NCI-H446 (cell line): ENCODE measurements around the gene KLK8.
A peak's percentile ranks its signal among the peaks of the same experiment; 100 is the strongest.

Experiments used
- DNase-seq, 2 experiments: peaks; one replicate each; lab custom pipeline; 2025; lab: John Stamatoyannopoulos, UW

Gene KLK8, protein sequence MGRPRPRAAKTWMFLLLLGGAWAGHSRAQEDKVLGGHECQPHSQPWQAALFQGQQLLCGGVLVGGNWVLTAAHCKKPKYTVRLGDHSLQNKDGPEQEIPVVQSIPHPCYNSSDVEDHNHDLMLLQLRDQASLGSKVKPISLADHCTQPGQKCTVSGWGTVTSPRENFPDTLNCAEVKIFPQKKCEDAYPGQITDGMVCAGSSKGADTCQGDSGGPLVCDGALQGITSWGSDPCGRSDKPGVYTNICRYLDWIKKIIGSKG

DNA sequence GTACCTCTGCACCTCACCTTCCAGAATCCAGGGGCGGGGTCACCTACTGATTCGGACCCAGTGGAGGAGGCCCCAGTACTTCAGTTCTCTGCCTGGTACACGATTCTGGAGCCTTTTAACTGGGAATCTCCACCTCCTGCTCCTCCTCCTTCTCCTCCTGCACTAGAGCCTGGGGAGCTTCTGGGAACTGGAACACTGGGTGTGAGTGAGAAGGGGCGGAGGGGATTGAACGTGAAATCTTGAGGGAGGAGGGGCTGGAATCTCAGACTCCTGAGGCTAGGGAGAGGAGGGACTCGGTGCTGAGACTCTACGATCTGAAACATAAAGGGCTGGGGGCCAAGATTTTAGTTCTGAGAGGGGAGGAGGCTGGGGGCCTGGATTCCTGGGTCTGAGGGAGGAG lies at the start of gene KLK8:
TSS of gene KLK8 (minus strand) at position 90 of the 400 bp plus-strand sequence. CDS start 437 bp downstream, outside the sequence.
- DNase-seq = no peak

DNA sequence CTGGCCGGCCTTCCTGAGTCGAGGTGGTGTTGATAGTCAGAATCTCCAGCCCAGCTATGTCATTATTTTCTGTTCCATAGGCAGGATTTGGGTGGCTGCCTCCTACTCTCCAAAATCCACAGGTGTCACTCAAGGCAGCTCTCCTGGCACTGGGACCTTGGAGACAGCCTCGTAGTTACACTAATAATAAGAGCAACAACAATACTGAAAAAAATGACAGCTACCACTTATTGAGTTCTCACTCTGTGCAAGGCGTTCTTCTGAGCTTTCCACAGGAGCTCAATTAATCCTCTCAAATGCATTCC lies 45.6 kb upstream of the KLK8 start:
- no peak for DNase-seq

DNA sequence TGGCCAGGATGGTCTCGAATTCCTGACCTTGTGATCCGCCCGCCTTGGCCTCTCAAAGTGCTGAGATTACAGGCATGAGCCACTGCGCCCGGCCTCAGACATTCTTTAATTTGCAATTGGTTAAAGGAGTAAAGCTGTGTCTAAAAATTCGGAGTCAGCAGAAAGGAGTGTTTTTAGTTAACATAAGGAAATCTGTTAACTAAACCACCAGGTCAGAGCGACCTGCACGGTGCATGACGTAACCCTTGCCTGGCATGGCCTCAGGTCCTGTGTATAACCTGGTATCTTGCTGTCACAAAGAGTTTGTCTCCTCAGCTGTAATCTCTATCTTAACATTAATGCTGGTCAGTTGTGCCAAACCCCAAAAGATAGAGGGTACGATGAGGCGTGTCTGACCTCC lies 42.9 kb upstream of the KLK8 start:
- DNase-seq = no peak

DNA sequence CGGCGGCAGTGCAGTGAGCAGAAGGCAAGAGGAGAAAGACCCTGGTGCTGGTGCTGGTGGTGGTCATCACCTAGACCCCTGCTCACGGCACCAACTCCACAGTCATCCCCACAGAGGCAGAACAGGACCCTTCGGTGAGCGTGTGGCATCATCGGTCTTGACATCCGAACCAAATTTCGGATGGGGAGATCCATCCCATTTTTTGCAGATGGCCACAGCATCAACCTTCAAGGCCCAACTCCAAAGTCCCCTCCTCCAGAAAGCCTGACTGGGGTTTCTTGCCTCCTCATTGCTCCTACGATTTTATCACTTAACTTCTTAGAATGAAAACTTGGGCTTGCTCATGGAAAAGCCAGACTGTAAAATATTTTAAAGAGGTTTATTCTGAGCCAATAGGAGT lies 42.1 kb upstream of the KLK8 start:
- no peak for DNase-seq

DNA sequence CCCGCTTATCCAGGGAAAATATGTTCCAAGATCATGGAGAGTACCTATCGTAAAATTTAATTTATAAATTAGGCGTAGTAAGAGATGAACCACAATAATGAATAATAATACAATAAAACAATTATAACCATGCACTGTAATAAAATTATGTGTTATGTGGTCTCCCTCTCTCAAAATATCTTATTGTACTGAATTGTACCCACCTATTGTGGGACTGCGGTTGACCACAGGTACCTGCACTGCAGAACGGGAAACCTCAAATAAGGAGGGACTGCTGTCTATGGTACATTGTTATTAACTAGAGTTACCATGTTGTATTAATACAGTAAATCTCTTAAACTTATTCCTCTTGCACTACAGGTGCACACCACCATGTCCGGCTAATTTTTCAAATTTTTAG lies 38.7 kb upstream of the KLK8 start:
- DNase-seq = no peak

DNA sequence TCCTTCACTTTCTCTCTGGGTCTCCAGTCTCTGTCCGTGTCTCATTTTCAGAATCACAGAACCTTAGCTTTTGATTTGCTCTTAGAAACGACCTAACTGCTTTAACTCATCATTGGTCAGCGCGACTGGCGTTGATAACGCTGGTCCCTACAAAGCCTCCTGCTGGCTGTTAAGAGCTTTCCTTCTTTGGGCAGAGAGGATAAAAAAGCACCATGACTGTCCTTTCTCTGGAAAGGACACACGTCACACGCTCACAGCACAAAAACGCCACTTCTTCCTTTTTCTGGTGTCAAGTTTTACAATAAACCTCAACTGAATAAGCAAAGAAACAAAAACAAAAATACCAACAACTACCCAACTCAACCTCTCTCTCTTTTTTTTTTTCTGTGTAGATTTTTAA lies 35.1 kb upstream of the KLK8 start:
- DNase-seq = no peak

DNA sequence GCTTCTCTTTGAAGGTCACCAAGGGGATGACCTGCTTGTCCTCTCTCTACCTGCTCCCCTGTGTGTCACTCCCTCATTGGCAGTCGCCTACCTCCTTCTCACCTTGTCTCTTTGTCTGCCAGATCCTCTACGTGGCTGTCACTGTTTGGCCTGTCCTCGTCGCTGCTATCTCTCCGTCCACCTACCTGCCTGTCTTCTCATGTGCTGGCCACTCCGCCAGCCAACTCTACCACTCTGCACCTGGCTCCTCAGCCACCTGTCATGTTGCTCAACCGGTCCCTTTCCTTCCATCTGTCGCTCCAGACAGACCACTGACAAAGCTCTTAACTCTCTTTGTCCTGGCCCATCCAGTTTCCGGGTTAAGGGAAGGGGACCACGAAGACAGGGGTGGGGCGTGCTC lies 33.3 kb upstream of the KLK8 start, which contains the start of gene KLK12:
TSS of gene KLK12 (minus strand) at position 299 of the 400 bp plus-strand sequence. CDS start 381 bp downstream, outside the sequence.
- DNase-seq = no peak

DNA sequence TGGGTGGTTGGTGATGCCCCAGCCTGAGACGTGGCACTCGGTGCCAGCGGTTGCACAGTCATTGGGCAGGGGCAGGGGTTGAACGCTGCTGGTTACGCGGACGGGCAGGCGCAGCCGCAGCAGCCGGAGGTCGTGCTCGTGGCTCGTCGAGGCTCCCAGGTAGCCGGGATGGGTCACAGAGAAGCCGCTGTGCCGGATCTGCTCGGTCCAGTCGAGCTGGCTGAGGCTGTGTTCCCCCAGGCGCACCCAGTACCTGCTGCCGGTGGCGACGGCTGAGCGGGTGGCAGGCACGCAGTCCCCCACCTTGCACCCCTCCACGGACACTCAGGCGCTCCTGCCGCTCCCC lies 30.4 kb upstream of the KLK8 start:
- no peak for DNase-seq

DNA sequence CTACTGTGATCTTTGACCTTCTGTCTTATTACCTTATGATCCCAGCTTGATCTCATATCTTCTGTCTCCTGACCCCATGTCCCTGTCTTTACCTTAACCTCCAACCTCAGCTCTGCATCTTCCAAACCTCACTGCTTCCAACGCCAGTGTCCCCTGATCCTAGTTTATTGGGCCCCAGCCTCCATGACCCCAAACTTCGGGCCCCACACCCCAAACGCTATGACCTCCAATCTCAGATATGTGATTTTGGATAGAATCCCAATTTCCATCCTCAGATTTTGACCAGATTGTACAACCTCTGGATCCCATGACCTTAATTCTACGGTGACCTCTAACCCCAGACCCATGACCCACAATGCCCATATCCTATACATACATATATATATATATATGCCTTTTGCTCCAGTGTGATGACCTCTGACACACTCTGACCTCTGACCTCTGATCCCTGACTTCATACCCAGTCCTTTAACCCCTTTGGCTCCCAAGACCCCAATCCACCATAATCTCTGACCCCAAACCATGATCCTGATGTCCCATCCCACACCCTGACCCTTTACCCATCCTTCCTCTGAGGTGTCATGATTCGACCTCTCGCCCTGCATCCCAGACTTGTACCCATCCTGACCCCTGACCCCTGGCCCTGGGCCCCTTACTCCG lies 29.9 kb upstream of the KLK8 start:
- DNase-seq = no peak

DNA sequence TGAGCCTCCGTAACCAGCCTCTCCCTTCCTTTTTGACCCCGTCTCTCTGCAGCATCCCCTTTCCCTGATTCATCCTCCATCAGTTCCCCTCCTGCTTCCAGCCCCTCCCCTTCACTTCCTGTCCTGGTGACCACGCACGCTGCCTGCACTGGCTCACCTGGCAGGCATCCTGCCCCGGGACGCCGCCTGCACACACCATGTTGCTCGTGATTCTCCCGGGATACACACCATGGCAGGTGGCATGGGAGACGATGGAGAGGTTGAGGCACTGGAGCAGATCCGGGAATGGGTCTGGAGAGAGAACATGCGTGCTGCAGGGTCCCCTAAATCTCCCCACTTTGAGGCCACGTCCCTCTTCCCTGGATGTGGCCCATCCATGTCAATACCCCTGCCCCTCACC lies 29.2 kb upstream of the KLK8 start:
- DNase-seq = no peak

DNA sequence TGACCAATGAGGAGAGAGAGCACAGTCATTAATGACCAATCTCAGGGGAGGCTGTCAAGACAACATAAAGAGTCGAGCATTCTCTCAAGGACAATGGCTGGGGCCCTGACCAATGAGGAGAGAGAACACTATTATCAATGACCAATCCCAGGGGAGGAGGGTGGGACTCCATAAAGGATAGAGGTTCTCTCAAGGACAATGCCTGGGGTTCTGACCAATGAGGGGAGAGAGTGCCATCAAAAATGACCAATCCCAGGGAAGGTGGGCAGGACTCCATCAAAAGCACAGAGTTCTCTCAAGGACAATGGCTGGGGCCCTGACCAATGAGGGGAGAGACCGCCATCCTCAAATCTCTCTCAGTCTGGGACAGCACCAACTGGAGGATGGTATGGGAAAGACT lies 28.3 kb upstream of the KLK8 start:
- no peak for DNase-seq

DNA sequence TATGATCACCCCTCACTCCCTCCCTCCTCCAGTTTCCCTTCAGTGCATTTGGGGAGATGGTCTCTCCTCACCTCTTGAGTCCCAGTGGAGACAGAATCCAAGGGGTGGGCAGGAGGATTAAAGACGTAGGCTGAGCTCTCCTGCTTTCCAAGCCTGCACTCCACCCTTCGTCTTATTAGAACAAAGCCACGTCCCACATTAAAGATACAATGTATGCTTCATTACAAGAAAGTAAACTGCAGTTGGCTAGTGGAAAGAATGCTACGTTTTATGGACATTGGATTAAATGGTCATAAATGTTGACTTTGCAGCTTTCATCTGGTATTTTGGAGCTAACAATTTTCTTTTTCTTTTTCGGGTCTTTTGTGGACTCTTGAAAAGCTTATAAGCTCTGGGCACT lies 26.5 kb upstream of the KLK8 start:
- DNase-seq = no peak

DNA sequence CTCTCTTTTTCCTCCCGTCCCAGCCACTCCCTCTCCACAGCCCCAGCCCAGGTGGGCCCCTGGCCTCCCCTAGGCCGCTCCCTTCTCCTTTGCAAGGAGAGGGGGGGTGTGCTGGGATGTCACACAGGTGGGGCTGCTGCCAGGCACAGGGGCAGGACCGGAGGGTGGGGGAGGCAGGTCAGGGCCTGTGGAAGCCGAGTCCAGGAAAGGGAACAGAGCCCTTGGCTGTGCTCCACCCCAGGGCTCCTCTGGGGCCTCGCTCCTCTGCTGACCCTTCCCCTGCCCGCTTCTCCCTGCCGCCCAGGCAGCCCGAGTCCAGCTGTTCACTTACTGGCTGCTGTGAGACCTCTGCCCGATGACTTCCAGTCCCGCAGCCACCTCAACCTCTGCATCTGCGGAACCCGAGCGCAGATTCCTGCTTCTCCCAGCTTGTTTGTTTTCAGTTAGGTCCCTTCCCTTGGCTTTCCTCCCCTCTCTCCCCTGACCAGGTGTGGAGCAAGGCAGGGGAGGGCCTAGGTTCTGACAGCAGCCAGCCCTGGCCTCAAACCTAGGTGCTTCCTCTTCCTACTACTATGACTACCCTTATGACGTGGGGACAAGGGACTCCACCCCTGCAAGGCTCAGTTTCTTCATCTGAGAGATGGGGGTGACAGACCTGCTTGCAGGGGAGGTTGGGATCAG lies 25.9 kb upstream of the KLK8 start:
- no peak for DNase-seq

DNA sequence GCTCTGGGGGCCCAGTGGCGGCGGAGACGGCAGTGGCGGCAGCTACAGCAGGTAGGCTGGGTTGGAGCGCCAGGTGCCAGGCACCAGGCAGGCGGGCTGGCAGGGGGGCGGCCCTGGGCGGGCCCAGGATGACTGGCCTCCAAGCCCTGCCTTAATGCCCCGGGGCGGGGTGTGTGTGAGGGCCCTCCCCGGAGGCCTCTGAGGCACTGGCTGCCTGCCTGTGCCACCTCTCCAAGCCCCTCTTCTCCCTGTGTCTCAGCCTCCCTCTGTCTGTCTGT lies 25.1 kb upstream of the KLK8 start, which contains the start of gene KLK11:
TSS of gene KLK11 (minus strand) at position 63 of the 278 bp plus-strand sequence. CDS start 985 bp downstream, outside the sequence.
- no peak for DNase-seq

DNA sequence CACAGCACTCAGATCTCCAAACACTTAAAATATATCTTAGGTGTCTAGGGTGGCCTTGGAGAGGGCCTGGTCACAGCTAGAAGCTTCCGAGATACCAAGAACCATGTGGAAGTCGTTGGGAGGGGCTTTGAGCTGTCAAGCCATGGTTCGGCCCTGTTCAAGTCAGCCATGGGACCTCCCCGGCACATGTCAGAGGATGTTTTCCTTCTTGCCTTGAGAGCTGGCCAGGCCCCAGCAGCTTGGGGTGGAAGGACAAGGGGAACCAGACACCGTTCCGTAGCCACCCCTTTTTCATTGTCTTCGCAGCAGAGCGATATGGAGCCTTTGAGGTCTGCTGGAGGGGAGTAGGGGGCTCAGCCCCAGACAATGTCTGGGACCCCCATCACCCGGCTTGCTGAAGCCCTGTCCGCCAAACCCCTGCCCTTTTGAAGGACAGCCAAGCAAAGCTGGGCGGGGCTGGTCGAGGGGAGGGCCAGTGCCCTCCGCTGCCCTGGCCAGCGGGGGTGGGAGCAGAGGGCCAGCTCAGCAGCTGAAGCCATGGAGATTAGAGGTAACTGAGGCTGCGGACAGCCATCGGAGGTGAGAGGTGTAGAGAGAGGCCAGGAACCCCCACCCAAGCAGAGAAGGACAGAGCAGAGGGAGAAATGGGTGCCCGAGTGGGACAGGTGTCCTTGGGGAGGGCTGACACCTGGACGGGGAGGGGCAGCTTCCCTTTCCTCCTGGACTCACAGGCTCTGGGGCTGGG lies 24.6 kb upstream of the KLK8 start:
- no peak for DNase-seq

DNA sequence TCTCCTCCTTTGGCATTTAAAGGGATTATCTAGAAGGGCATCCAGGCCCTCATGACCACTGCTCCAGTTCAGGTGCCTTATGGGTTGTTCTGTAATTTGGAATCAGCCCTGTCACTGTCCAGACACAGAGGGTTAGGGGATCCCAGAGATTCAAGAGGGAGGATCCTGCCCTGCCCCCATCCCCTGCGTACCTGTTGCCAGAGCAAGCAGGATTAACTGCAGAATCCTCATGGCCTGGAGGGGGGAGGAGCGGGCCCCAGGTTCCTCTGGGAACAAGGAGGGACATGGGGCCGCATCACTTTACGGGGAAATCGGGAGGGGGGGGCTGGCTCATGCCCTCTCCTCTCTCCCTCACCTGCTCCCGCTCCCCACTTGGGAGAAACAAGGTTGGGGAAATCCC lies 24.0 kb upstream of the KLK8 start:
- no peak for DNase-seq

DNA sequence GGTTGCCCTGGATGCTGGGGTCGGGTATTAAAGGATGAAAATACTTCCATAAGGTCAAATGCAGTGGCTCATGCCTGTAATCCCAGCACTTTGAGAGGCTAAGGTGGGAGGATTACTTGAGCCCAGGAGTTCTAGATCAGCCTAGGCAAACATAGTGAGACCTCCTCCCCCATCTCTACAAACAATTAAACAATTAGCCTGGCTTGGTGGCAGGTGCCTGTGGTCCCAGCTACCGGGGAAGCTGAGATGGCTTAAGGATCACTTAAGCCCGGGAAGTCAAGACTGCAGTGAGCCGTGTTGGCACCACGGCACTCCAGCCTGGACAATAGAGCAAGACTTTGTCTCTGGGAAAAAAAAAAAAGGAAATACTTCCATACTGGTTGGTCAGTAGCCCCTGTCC lies 23.5 kb upstream of the KLK8 start:
- DNase-seq = no peak

DNA sequence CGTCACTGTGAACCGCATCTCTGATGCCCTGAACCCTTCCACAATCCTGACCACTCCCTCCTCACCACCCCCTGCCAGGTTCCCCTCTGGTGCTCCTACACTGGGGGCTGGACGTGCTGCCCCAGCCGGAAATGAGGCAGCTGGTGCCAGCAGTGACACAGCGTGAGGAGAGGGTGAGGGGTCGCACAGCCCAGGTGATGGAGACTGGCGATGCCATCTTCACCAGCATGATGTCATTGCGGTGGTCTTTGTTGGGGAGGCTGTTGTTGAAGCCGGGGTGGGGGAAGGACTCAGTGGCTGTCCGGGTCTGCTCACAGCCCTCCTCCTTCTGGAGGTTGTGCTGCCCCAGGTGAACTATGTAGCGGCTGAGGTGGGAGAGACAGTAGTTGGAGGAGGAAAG lies 22.5 kb upstream of the KLK8 start:
- no peak for DNase-seq

DNA sequence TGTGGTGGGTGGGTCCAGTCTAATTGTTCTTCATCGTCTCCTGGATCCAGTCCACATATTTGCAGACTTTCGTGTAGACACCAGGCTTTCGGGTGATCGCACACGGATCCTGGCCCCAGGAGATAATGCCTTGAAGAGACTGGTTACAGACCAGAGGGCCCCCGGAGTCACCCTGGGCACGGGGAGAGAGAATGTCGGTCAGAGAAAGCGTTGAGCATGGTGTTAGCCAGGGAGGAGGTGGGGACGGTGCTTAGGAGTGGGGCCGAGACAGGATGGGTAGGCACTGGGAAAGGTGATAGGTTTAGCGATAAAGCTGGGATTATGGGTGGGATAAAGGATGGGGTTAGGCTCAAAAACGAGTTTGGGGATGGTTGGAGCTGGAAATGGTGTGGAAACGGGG lies 21.1 kb upstream of the KLK8 start:
- no peak for DNase-seq

DNA sequence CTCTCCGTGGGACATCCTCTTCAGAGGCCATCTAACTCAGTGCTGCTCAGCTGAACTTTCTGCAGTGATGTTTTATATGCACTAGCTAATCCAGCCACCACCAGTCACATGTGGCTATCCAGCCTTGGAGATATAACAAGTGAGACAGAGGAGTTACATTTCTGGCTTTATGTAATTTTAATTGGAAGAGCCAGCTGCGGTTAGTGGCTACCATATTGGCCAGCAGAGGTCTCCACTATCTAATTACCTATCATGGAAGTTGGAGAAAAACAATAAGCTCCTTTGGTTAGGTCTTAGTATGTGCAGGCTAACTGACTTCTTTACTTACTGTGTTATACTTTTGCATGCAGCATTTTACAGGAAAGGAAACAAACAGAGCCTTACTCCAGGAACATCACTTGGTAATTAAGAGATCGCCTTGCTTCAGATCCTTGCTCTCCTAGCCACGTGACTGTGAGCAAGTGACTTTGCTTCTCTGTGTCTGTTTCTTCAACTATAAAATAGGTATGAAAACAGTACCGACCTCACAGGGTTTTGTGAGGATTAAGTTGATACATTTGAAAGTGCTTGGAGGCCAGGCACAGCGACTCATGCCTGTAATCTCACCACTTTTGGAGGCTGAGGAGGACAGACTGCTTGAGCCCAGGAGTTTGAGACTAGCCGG lies 19.7 kb upstream of the KLK8 start:
- peak in 1 of 2 experiments; percentile 39 for DNase-seq

DNA sequence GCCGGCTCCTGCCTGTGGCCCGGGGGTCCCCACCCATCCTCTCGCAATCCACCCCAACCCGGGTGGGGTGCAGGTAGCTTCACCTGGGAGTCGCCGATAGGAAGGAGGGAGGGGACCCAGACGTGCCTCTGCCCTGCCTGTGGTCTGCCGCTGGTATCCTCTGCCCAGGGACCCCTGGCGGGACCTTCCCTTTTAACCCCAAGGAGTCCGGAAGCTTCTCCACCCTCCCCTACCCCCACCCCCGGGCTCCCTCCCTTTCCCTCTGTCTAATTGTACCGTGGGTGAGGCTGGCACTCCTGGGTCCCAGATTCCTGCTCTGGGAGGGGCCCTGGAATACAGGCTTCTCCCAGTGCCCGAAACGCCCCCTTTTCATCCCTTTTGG lies 18.1 kb upstream of the KLK8 start, which contains the start of gene KLK10:
TSS of gene KLK10 (minus strand) at position 166 of the 382 bp plus-strand sequence. CDS start 579 bp downstream, outside the sequence.
- DNase-seq = no peak
